Measurements from ENCODE around the gene DLGAP1.

GRCh38 chr18:3879836-3880120 is 575.3 kb downstream of the DLGAP1 start:
- no peak for TF ChIP-seq CTCF (IDR thresholded peaks at IDR 0.05)
- no peak for TF ChIP-seq NR2C2 (CRISPR knock-in tag; IDR thresholded peaks at IDR 0.05)
- no peak for TF ChIP-seq MAX (CRISPR knock-in tag; IDR thresholded peaks at IDR 0.05)
- TF ChIP-seq ZNF512 (CRISPR knock-in tag; IDR thresholded peaks at IDR 0.05; ENCODE audit: borderline replicate concordance): no peak
- TF ChIP-seq FOXP1 (CRISPR knock-in tag; IDR thresholded peaks at IDR 0.05; ENCODE audit: borderline replicate concordance): no peak
- TF ChIP-seq ETV6 (CRISPR knock-in tag; IDR thresholded peaks at IDR 0.05): no peak
- no peak for TF ChIP-seq GTF2I (CRISPR knock-in tag; conservative IDR thresholded peaks at IDR 0.05)

Data from WTC11 (cell line).